Heart right ventricle (tissue), 16 donors: ENCODE data around the gene VPS13C. TPM values are rescaled to one million over a fixed set of nuclear protein-coding genes. Genes with fewer than 3 reads are reported as not detected.

Source experiments
- ATAC-seq, 8 donors: fragments of 200-7000 bp; cut with Tn5 transposase; one replicate each; pipeline ENCODE4 v1.9.1; 2020; ENCODE audit warnings: mild to moderate bottlenecking in 8 of 8, moderate library complexity in 8 of 8, moderate number of reproducible peaks in 1 of 8
- DNase-seq, 2 donors: peaks; one replicate each; pipeline ENCODE4 v3.0.0-alpha.2; 2020
- H3K27ac ChIP-seq, 10 donors: fragments of 200-600 bp; sonication (generic) in 2 of 10; one replicate each; pipeline versions ENCODE4 v1.5.0 to v1.8.0; 2020 to 2022; ENCODE audit warnings: mild to moderate bottlenecking in 3 of 10
- H3K27me3 ChIP-seq, 7 donors: fragments of 200-600 bp; one replicate each; pipeline ENCODE4 v1.8.0; 2021 to 2022; ENCODE audit warnings: mild to moderate bottlenecking in 2 of 7
- H3K36me3 ChIP-seq, 9 donors: fragments of 200-600 bp; sonication (generic) in 1 of 9; one replicate each; pipeline versions ENCODE4 v1.5.0 to v1.8.0; 2020 to 2022; ENCODE audit warnings: mild to moderate bottlenecking in 2 of 9
- H3K4me1 ChIP-seq, 9 donors: fragments of 200-600 bp; sonication (generic) in 1 of 9; one replicate each; pipeline versions ENCODE4 v1.5.0 to v1.8.0; 2020 to 2022; ENCODE audit warnings: mild to moderate bottlenecking in 4 of 9
- H3K4me3 ChIP-seq, 10 donors: fragments of 200-600 bp; sonication (generic) in 2 of 10; one replicate each; pipeline versions ENCODE4 v1.5.0 to v1.8.0; 2020 to 2022; ENCODE audit warnings: mild to moderate bottlenecking in 7 of 10, moderate library complexity in 2 of 10
- H3K9me3 ChIP-seq, 11 donors: fragments of 200-600 bp in 10 of 11; sonication (generic) in 2 of 11; one replicate each; pipeline versions ENCODE4 v1.5.0 to v1.8.0; 2013 to 2022; ENCODE audit warnings: mild to moderate bottlenecking in 2 of 11, control low read depth in 1 of 11, moderate library complexity in 1 of 11
- WGBS, 2 donors: extraction: QIAGEN DNeasy Blood & Tissue Kit; methylation state at CpG; one replicate each; pipeline ENCODE4 v1.1.7; 2013; ENCODE audit warnings: inconsistent platforms in 1 of 2; 5-methylcytosine and 5-hydroxymethylcytosine counted together
- intact Hi-C, 10 donors: fragments of 100-400 bp; cut with DNase I; formaldehyde crosslinking; loops; one replicate each; pipeline versions ENCODE4 v1.11.1 to v1.14.2; 2022
- polyA plus RNA-seq, 2 donors: library from polyadenylated mRNA; stranded (reverse); fragments of 200-250 nt; gene quantifications; one replicate each; pipeline ENCODE4 v1.2.3, GENCODE V29; 2013
- total RNA-seq, 10 donors: library from RNA; stranded (reverse); fragmentation: NEBNext Ultra II Directional in 3 of 10; extraction: Animal tissue kit (Norgen Biotek cat#: 25700) in 3 of 10; gene quantifications; one replicate each; pipeline versions ENCODE4 v1.2.1 to v1.2.4, GENCODE V29; 2021 to 2023
- TF ChIP-seq, protein P1 (sequence below), 9 donors: fragments of 200-600 bp; sonication (generic) in 2 of 9; IDR thresholded peaks; one replicate each; pipeline versions ENCODE4 v1.5.0 to v1.8.0; 2021 to 2022; ENCODE audit warnings: antibody characterized with exemption in 9 of 9, mild to moderate bottlenecking in 5 of 9, moderate library complexity in 1 of 9
- donor health status: Arrhythmogenic right ventricular cardiomyopathy.
- donor health status: ischemic (EF 13 %, LVEDD 7.1; RV severe dilation, severe dysfunction).
- donor health status: healthy with polysubstance abuse.
- donor health status: DM: no; HTN: yes; CAD: no.
- donor health status: DM: no; HTN: no; CAD: no.
- donor health status: ischemic (EF 25% LVEDD 6.9; RV normal size, moderate dysfunction).
- donor health status: ischemic (EF 25% LVEDD 5.7; RV mildly dilated, moderate dysfunction).
- donor health status: healthy.
- donor health status: DM: yes; HTN: yes; CAD: no.
- donor health status: Ischemic cardiomyopathy.
- donor health status: ischemic (EF 35%, LVEDD 5.7; RV mildly dilated, moderate dysfunction).
- donor health status: nonischemic (EF 11% LVEDD 7.7; RV severe dilation, severe dysfunction).
- donor health status: DM: yes; HTN: yes; CAD: no.
- donor health status: PGD.
- donor health status: ischemic (EF 29% LVEDD 5.4; RV normal size, mild dysfunction).
- donor health status: nonischemic (EF 23%, LVEDD 6.1; RV moderate dilation, normal function).

The VPS13C gene
- total and polyA plus RNA-seq, 12 donors, result 7.3 to 59.0 (median 39.6) TPM

DNA sequence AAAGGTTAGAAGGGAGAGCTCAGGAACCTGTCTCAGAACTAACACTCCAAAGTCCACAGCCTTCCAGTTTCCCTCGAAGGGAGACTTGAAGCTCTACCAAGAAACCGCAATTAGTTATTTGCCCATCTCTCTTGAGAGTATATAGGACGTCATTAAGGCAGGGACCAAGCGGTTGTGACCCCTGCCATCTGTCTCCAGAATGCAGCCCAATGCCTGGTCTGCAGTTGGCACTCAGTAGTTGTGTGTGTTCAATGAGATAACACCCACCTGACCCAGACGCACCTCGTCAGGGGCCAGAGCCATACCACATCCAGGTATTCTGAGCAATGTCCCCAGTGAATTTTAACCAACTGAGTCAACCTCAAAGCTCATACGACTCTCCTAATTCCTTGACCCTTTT lies 251.0 kb downstream of the VPS13C start:
- intact Hi-C loops, result no loop called here
- ATAC-seq, result no peak
- no peak for DNase-seq
- Histone ChIP-seq H3K4me3 (no peak overlapping the region), H3K36me3 (no peaks in the 10 kb centered on the region), H3K27ac (no peak overlapping the region), H3K4me1 (no peaks in the 10 kb centered on the region), H3K9me3 (no peaks in the 10 kb centered on the region), H3K27me3 (peaks cover 0 to 38% (median 11%) of the 10 kb centered on the region in 7 donors)
- 89 to 92% methylated on average over 7 of the region's 7 CpGs for WGBS, 2 donors
- TF ChIP-seq, protein P1, sequence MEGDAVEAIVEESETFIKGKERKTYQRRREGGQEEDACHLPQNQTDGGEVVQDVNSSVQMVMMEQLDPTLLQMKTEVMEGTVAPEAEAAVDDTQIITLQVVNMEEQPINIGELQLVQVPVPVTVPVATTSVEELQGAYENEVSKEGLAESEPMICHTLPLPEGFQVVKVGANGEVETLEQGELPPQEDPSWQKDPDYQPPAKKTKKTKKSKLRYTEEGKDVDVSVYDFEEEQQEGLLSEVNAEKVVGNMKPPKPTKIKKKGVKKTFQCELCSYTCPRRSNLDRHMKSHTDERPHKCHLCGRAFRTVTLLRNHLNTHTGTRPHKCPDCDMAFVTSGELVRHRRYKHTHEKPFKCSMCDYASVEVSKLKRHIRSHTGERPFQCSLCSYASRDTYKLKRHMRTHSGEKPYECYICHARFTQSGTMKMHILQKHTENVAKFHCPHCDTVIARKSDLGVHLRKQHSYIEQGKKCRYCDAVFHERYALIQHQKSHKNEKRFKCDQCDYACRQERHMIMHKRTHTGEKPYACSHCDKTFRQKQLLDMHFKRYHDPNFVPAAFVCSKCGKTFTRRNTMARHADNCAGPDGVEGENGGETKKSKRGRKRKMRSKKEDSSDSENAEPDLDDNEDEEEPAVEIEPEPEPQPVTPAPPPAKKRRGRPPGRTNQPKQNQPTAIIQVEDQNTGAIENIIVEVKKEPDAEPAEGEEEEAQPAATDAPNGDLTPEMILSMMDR (IDR thresholded peaks at IDR 0.05), result no peak

DNA sequence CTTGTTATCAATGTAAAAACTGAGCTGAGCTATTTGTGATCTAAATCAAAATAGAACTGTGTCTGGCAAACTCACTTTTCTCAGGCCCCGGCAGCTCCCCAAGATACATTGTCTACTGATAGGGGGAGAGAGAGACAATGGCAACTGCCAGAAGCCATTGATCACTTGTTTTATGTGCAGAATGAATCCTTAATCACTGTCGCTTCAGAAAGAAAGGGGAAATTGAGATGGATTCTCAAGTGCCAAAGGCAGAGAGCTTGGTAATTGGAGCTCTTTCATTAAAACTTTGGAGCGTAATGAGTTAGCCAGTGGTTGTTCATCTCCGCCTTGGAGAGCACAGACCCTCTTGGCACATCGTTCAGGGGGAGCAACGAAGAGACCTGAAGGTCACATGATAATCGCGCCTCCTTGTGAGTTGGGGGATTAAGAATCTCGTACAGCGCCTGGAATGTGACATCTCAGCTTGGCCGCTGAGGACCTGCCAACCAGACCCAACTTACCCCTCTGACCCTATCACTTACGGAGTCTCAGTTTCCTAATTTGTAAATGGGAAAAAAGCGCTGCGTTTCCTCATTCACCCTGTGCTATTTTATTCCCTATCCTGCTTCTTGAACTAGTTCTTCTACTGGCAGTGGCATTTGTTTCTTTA lies 252.8 kb downstream of the VPS13C start:
- no peak for ATAC-seq
- DNase-seq, result no peak
- intact Hi-C loops, result no loop called here
- TF ChIP-seq, protein P1 (IDR thresholded peaks at IDR 0.05), result no peak
- Histone ChIP-seq H3K9me3 (no peaks in the 10 kb centered on the region), H3K27ac (no peak overlapping the region), H3K27me3 (peaks cover 0 to 36% (median 11%) of the 10 kb centered on the region in 7 donors), H3K4me1 (no peaks in the 10 kb centered on the region), H3K4me3 (no peak overlapping the region), H3K36me3 (no peaks in the 10 kb centered on the region)
- WGBS, 2 donors, result 88 to 89% methylated on average over 14 of the region's 14 CpGs

Other genes with a start within 250 kb of the VPS13C start
- gene C2CD4A, start 6.5 kb upstream of the VPS13C start, total RNA-seq, result under 1 TPM in 1 of 10 donors, not detected in 9; 0.25 TPM
- gene C2CD4A, start 6.5 kb upstream of the VPS13C start, polyA plus RNA-seq, result under 1 TPM in 1 of 2 donors, not detected in 1; 0.01 TPM
- 1 to 10 TPM in 9 of 10 donors, under 1 TPM in 1; 0.82 to 7.1 (median 2.7) TPM for gene C2CD4B, start 104.8 kb upstream of the VPS13C start, total RNA-seq
- gene C2CD4B, start 104.8 kb upstream of the VPS13C start, polyA plus RNA-seq, result 1 to 10 TPM; 1.6 to 1.8 TPM